GM12874 (cell line): ENCODE results near the gene CCDC154.

ENCODE experiments used
- CTCF ChIP-seq: IDR thresholded peaks from 2 replicates; pipeline ENCODE4 v1.5.1; 2011; ENCODE audit warnings: low read depth, mild to moderate bottlenecking, control low read depth, low read length, moderate library complexity; ENCODE audit not compliant: insufficient read depth

The CCDC154 gene

GRCh38 chr16:1469693-1470201, 25.4 kb upstream of the CCDC154 start:
- no peak for TF ChIP-seq CTCF

- no peak for TF ChIP-seq CTCF
Observed at GRCh38 chr16:1468426-1468810, 24.1 kb upstream of the CCDC154 start.

DNA sequence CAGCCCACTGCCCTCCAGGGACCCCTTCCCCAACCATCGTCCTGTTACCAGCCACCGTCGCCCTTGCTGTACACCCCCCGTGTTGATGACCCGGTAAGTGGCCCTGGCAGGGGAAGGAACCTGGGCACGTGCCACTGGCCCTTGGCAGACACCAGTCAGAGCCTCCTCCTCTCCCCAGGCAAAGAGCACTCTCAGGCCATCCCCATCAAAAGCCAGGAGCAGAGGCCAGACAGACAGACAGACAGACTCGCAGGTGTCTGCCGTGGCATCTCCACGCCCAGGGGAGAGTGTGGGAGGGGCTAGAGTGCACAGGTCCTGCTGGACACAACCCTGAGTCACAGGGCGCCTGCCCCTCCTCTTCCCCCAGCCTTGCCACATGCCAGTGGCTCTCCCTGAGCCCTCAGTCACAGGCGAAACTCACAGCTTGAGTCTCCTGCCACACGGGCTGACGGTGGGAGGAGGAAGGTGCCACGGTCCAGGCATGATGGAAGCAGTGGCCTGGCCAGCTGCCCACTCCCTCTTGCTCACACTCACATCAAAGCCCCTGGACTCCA, 22.7 kb upstream of the CCDC154 start:
- no peak for TF ChIP-seq CTCF

GRCh38 chr16:1466054-1466453, 21.7 kb upstream of the CCDC154 start:
- TF ChIP-seq CTCF: no peak

DNA sequence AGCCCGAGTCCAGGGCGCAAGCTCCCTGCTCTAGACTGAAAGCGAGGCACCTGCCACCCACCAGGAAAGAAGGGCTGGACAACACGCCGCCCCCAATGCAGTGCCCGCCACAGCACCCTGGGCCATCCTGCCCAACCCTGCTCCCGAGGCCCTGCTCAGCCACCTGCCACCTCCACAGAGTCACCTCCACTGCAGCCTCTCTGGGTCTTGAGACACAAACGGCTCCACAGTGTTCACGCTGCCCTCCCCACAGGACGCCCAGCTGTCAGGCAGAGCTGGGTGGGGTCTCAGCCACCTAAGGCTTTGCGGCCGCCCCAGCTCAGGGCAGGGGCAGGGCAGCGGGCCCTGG, 21.2 kb upstream of the CCDC154 start:
- no peak for TF ChIP-seq CTCF

- no peak for TF ChIP-seq CTCF
Observed at GRCh38 chr16:1464894-1465566, 20.7 kb upstream of the CCDC154 start.

DNA sequence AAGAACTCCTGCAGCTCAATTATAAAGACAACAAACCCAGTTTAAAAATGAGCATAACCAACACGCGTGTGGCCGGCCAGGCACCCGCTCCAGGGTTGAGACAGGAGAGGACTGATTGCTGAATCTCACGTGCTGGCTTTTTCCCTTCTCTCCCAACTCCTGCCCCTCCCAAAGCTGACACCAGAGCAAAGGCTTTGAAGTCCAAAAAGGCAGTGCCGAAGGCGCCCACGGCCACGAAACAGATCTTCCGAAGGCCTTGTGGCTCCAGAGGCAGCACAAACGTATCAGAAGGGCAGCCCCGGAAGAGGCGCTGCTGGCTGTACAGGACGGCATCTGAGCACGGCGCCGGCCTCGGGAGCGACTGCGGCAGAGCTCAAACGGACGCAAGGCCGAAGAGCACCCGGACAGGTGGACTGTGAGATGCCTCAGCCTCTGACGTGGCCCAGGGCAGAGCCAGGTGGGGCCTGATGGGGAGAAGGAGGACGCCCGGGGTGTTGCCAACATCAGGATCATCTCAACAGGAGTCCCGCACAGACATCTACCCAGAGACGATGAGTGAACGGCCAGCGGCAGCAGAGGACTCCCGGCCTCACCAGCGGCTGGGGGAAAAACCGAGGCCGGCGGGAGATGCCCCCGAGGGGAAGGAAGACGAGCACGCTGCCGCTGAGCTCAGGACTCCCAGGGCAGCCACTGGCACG, 20.0 kb upstream of the CCDC154 start:
- TF ChIP-seq CTCF: no peak
